WTC11 (cell line): ENCODE data around the gene MYH14. TPM values are rescaled to one million over a fixed set of nuclear protein-coding genes. Genes with fewer than 3 reads are reported as not detected.

Experiments
- ATAC-seq: fragments of 200-7000 bp; cut with Tn5 transposase; 2 replicates; pipeline ENCODE4 v1.10.0; 2021; ENCODE audit warnings: mild to moderate bottlenecking, moderate library complexity
- CTCF ChIA-PET: fragments of 300-600 bp; sonication (Branson Sonifier 250); formaldehyde crosslinking; loops from one replicate; lab custom pipeline; 2021; ENCODE audit warnings: antibody characterized with exemption; lab: Charles Lee
- POLR2A ChIA-PET: fragments of 350-600 bp; sonication (Branson Sonifier 250); formaldehyde crosslinking; loops from one replicate; lab custom pipeline; 2021; ENCODE audit warnings: antibody characterized with exemption; lab: Charles Lee
- DNase-seq: peaks from one replicate; pipeline ENCODE4 v3.0.0; 2021; ENCODE audit warnings: low spot score
- H3K27ac Mint-ChIP-seq: 2 replicates; pipeline ENCODE4 v1.8.0; 2021; ENCODE audit warnings: mixed read lengths
- H3K27me3 Mint-ChIP-seq: 2 replicates; pipeline ENCODE4 v1.8.0; 2021; ENCODE audit warnings: low read depth, mild to moderate bottlenecking, moderate library complexity, mixed read lengths
- H3K36me3 Mint-ChIP-seq: 2 replicates; pipeline ENCODE4 v1.8.0; 2021; ENCODE audit warnings: mixed read lengths
- H3K4me1 Mint-ChIP-seq: 2 replicates; pipeline ENCODE4 v1.8.0; 2022; ENCODE audit warnings: mixed read lengths
- H3K4me3 Mint-ChIP-seq: 2 replicates; pipeline ENCODE4 v1.8.0; 2021; ENCODE audit warnings: mild to moderate bottlenecking, moderate library complexity, mixed read lengths
- H3K9me3 Mint-ChIP-seq: 2 replicates; pipeline ENCODE4 v1.8.0; 2021; ENCODE audit warnings: mixed read lengths
- ATF2 ChIP-seq: sonication (generic); formaldehyde crosslinking; IDR thresholded peaks from 2 replicates; pipeline ENCODE4 v1.8.1; 2022; ENCODE audit warnings: low read depth, missing genetic modification reagents, borderline replicate concordance
- ATF3 ChIP-seq: sonication (generic); formaldehyde crosslinking; conservative IDR thresholded peaks from 2 replicates; pipeline ENCODE4 v1.8.1; 2022; ENCODE audit warnings: mild to moderate bottlenecking, missing genetic modification reagents
- CTCF ChIP-seq: fragments of 200-600 bp; IDR thresholded peaks from 2 replicates; pipeline ENCODE4 v1.8.0; 2022; ENCODE audit warnings: antibody characterized with exemption
- FOXJ3 ChIP-seq: sonication (generic); formaldehyde crosslinking; IDR thresholded peaks from 2 replicates; pipeline ENCODE4 v1.9.0; 2021; ENCODE audit warnings: missing genetic modification reagents, mild to moderate bottlenecking, borderline replicate concordance
- FOXP4 ChIP-seq: sonication (generic); formaldehyde crosslinking; IDR thresholded peaks from 2 replicates; pipeline ENCODE4 v1.8.0; 2022; ENCODE audit warnings: mild to moderate bottlenecking, missing genetic modification reagents
- HMGXB4 ChIP-seq: sonication (generic); formaldehyde crosslinking; IDR thresholded peaks from 2 replicates; pipeline ENCODE4 v1.8.1; 2023; ENCODE audit warnings: mild to moderate bottlenecking, moderate library complexity, missing genetic modification reagents
- MLX ChIP-seq: sonication (generic); formaldehyde crosslinking; IDR thresholded peaks from 2 replicates; pipeline ENCODE4 v1.8.1; 2023; ENCODE audit warnings: mild to moderate bottlenecking, missing genetic modification reagents, moderate library complexity
- MYBL2 ChIP-seq: sonication (generic); formaldehyde crosslinking; IDR thresholded peaks from 2 replicates; pipeline ENCODE4 v1.8.1; 2023; ENCODE audit warnings: mild to moderate bottlenecking, moderate library complexity, missing genetic modification reagents
- NFE2L1 ChIP-seq: sonication (generic); formaldehyde crosslinking; IDR thresholded peaks from 2 replicates; pipeline ENCODE4 v1.8.1; 2023; ENCODE audit warnings: missing genetic modification reagents
- OVOL2 ChIP-seq: fragments of 250-450 bp; sonication (Bioruptor Pico); IDR thresholded peaks from 2 replicates; pipeline ENCODE4 v1.9.0; 2021; ENCODE audit warnings: mild to moderate bottlenecking, borderline replicate concordance
- RORB ChIP-seq: fragments of 250-450 bp; sonication (Bioruptor Pico); IDR thresholded peaks from 2 replicates; pipeline ENCODE4 v1.9.0; 2021; ENCODE audit warnings: mild to moderate bottlenecking
- STAT6 ChIP-seq: sonication (generic); formaldehyde crosslinking; conservative IDR thresholded peaks from 2 replicates; pipeline ENCODE4 v1.8.1; 2023; ENCODE audit warnings: mild to moderate bottlenecking, low read depth, missing genetic modification reagents, moderate library complexity
- TEAD1 ChIP-seq: sonication (generic); formaldehyde crosslinking; IDR thresholded peaks from 2 replicates; pipeline ENCODE4 v1.8.0; 2022; ENCODE audit warnings: mild to moderate bottlenecking, missing genetic modification reagents
- USF1 ChIP-seq: sonication (generic); formaldehyde crosslinking; IDR thresholded peaks from 2 replicates; pipeline ENCODE4 v1.8.0; 2022; ENCODE audit warnings: mild to moderate bottlenecking, missing genetic modification reagents
- ZNF263 ChIP-seq: sonication (generic); formaldehyde crosslinking; IDR thresholded peaks from 2 replicates; pipeline ENCODE4 v1.8.1; 2022; ENCODE audit warnings: low read depth, mild to moderate bottlenecking, moderate library complexity, missing genetic modification reagents
- total RNA-seq: library from RNA; stranded (reverse); gene quantifications from 3 replicates; pipeline ENCODE4 v1.2.3, GENCODE V29; 2021

Gene MYH14
- total RNA-seq, 1 experiment from 2014 or later, result 25.8 TPM

GRCh38 chr19:50280074-50280473 lies 76.7 kb downstream of the MYH14 start:
- DNase-seq, result no peak

More at GRCh38 chr19:50280074-50280473, 76.7 kb downstream of the MYH14 start:
- H3K4me1 Mint-ChIP-seq, result no peaks in the 10 kb centered on the region
- no peak overlapping the region for H3K4me3 Mint-ChIP-seq
- H3K9me3 Mint-ChIP-seq, result peaks cover 4% of the 10 kb centered on the region
- CTCF ChIA-PET, result interaction anchor here (0.8 to 1.0 kb wide), 2 partner anchors 12 to 21 kb away, joined by 3 to 4 read pairs; no protein-coding TSS in a partner anchor
- H3K36me3 Mint-ChIP-seq, result peaks cover 21% of the 10 kb centered on the region
- no peaks in the 10 kb centered on the region; the same call in 1 of the 2 replicates for H3K27me3 Mint-ChIP-seq
- no peak overlapping the region for H3K27ac Mint-ChIP-seq
- TF ChIP-seq ZNF263 (CRISPR knock-in tag) (no peak), TEAD1 (no peak), MYBL2 (CRISPR knock-in tag) (no peak), NFE2L1 (no peak), FOXP4 (CRISPR knock-in tag) (no peak), FOXJ3 (CRISPR knock-in tag) (no peak), USF1 (CRISPR knock-in tag) (no peak), ATF2 (CRISPR knock-in tag) (no peak), CTCF (no peak), STAT6 (CRISPR knock-in tag) (no peak), ATF3 (CRISPR knock-in tag) (no peak), HMGXB4 (CRISPR knock-in tag) (no peak), MLX (CRISPR knock-in tag) (no peak), RORB (CRISPR knock-in tag) (no peak), OVOL2 (no peak)
- ATAC-seq, result no peak
- POLR2A ChIA-PET, result no interaction called here
